ENCODE data around the gene HERC3. TPM values are rescaled to one million over a fixed set of nuclear protein-coding genes. Genes with fewer than 3 reads are reported as not detected.

HERC3 gene
- total RNA-seq, 1 donor from 2014 or later, result 32.9 TPM

DNA sequence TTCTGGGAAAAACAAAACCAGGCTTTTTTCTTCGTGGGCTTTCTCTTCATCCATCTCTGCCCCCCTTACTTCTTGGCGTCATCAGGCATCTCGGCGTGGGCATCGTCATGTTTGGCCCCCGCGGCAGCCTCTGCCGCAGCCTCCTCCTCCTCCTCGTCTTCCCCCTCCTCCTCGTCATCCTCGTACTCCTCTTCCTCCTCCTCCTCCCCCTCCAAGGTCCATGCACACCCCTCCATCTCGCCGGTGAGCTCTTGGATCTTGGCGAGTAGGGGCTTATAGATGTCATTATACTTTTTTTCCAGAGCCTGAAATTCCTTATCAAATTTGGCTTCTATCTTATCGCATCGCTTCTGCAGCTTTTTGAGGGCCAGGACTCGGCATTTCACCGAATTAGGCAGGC is 104.9 kb downstream of the HERC3 start:
- intact Hi-C loops (cut with DNase I), result no loop called here
- Histone ChIP-seq H3K4me3 (peak overlapping the region; percentile 60 to 62), H3K4me1 (no peaks in the 10 kb centered on the region), H3K36me3 (no peaks in the 10 kb centered on the region), H3K9me3 (no peaks in the 10 kb centered on the region), H3K27ac (peak overlapping the region; percentile 82), H3K27me3 (no peaks in the 10 kb centered on the region)
- no peak for DNase-seq (ENCODE audit: extremely low spot score in 2 of 2)
- no peak for TF ChIP-seq CTCF (IDR thresholded peaks at IDR 0.05)
- TF ChIP-seq POLR2A (IDR thresholded peaks at IDR 0.05), result no peak
- TF ChIP-seq POLR2AphosphoS5 (IDR thresholded peaks at IDR 0.05; ENCODE audit: insufficient read depth in 1 of 2, low read depth in 1 of 2), result no peak

GRCh38 chr4:88697588-88698329 is 105.5 kb downstream of the HERC3 start, which contains the start of gene NAP1L5:
TSS of gene NAP1L5 (minus strand) at chr4:88697829. CDS start at chr4:88697754, 75 bp downstream.
- TF ChIP-seq POLR2A (IDR thresholded peaks at IDR 0.05), result peak in 1 of 2 donors; percentile 42
- TF ChIP-seq CTCF (IDR thresholded peaks at IDR 0.05), result no peak
- peak in 1 of 2 donors; percentile 89 for TF ChIP-seq POLR2AphosphoS5 (IDR thresholded peaks at IDR 0.05; ENCODE audit: insufficient read depth in 1 of 2, low read depth in 1 of 2)
- no peak for DNase-seq (ENCODE audit: extremely low spot score in 2 of 2)
- Histone ChIP-seq H3K36me3 (no peaks in the 10 kb centered on the region), H3K27me3 (no peaks in the 10 kb centered on the region), H3K9me3 (no peaks in the 10 kb centered on the region), H3K27ac (peak within 1 kb of the TSS; percentile 82), H3K4me1 (no peaks in the 10 kb centered on the region), H3K4me3 (peak within 1 kb of the TSS; percentile 60 to 62)
- intact Hi-C loops (cut with DNase I), result no loop called here

GRCh38 chr4:88698519-88698918 is 106.2 kb downstream of the HERC3 start:
- Histone ChIP-seq H3K4me1 (no peaks in the 10 kb centered on the region), H3K27me3 (no peaks in the 10 kb centered on the region), H3K36me3 (no peaks in the 10 kb centered on the region), H3K4me3 (no peak overlapping the region), H3K27ac (no peak overlapping the region), H3K9me3 (no peaks in the 10 kb centered on the region)
- intact Hi-C loops (cut with DNase I), result no loop called here
- no peak for DNase-seq (ENCODE audit: extremely low spot score in 2 of 2)
- TF ChIP-seq POLR2A (IDR thresholded peaks at IDR 0.05) (no peak), POLR2AphosphoS5 (IDR thresholded peaks at IDR 0.05; ENCODE audit: insufficient read depth in 1 of 2, low read depth in 1 of 2) (no peak), CTCF (IDR thresholded peaks at IDR 0.05) (no peak)

DNA sequence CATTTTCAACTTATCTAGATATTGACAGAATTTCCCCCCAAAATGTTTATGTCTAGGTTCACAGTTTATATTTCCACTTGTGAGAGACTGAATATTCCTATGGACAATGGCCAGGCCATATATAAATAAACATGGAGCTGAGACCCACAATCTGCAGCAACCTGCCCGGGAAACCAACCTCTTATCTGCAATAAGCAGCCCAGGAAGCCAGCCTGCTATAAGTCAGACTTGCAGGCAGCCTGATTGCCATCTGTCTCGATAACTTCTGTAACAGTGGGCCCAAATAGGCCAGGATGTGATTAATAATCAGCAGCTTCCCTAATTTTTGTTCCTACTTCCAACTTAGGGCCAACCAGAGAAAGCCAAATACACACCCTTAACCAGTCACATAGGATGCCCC is 110.5 kb downstream of the HERC3 start:
- peaks cover 16% of the 10 kb centered on the region for H3K4me1 ChIP-seq
- DNase-seq (ENCODE audit: extremely low spot score in 2 of 2), result no peak
- H3K4me3 ChIP-seq, result no peak overlapping the region
- peaks cover 0 to 19% of the 10 kb centered on the region in 2 donors for H3K36me3 ChIP-seq
- intact Hi-C loops (cut with DNase I), result loop anchor here (10.0 kb wide), 1 partner anchor 322 kb away; no protein-coding TSS in a partner anchor
- TF ChIP-seq POLR2AphosphoS5 (IDR thresholded peaks at IDR 0.05; ENCODE audit: insufficient read depth in 1 of 2, low read depth in 1 of 2) (no peak), CTCF (IDR thresholded peaks at IDR 0.05) (no peak), POLR2A (IDR thresholded peaks at IDR 0.05) (no peak)
- no peaks in the 10 kb centered on the region for H3K27me3 ChIP-seq
- H3K27ac ChIP-seq, result no peak overlapping the region
- no peaks in the 10 kb centered on the region for H3K9me3 ChIP-seq

DNA sequence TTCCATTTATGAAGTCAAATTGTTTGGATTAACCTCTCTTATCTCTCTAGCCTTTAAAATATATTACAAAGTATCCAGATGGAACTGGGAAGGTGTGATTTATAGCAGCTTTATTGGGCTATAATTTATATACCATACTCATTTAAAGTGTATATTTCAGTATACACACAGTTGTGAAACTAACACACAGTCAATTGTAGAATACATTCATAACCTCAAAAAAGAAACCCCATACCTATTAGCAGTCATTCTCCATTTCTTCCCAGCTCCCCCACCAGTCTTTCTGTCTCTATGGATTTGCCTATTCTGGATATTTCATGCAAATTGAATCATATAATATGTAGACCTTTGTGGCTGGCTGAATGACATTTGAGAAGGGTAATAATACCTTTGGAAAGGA is 112.9 kb downstream of the HERC3 start:
- Histone ChIP-seq H3K9me3 (no peaks in the 10 kb centered on the region), H3K4me3 (no peak overlapping the region), H3K27ac (no peak overlapping the region), H3K27me3 (no peaks in the 10 kb centered on the region), H3K36me3 (peaks cover 0 to 19% of the 10 kb centered on the region in 2 donors), H3K4me1 (peaks cover 16% of the 10 kb centered on the region)
- intact Hi-C loops (cut with DNase I), result loop anchor here (10.0 kb wide), 1 partner anchor 320 kb away; no protein-coding TSS in a partner anchor
- no peak for TF ChIP-seq CTCF (IDR thresholded peaks at IDR 0.05)
- TF ChIP-seq POLR2AphosphoS5 (IDR thresholded peaks at IDR 0.05; ENCODE audit: insufficient read depth in 1 of 2, low read depth in 1 of 2), result no peak
- TF ChIP-seq POLR2A (IDR thresholded peaks at IDR 0.05), result no peak
- no peak for DNase-seq (ENCODE audit: extremely low spot score in 2 of 2)
